Esophagus squamous epithelium (tissue), 5 donors: ENCODE measurements around the gene SNAI1. TPM values are rescaled to one million over a fixed set of nuclear protein-coding genes. Genes with fewer than 3 reads are reported as not detected.
A peak's percentile ranks its signal among the peaks of the same experiment; 100 is the strongest.

ENCODE experiments used
- DNase-seq: peaks from one replicate; lab custom pipeline; 2025; lab: John Stamatoyannopoulos, UW
- H3K27ac ChIP-seq, 4 donors: fragments of 200-600 bp; sonication (generic); one replicate each; pipeline ENCODE4 v1.5.1; 2016 to 2019; ENCODE audit warnings: mild to moderate bottlenecking in 1 of 4
- H3K27me3 ChIP-seq, 4 donors: fragments of 200-600 bp; sonication (generic); 1 replicate in 3 of 4; 2 replicates in 1 of 4; pipeline versions ENCODE4 v1.5.1 to v1.6.0; 2017 to 2021; ENCODE audit warnings: antibody characterized with exemption in 1 of 4
- H3K36me3 ChIP-seq, 3 donors: fragments of 200-600 bp; sonication (generic); one replicate each; pipeline ENCODE4 v1.5.1; 2016 to 2019
- H3K4me1 ChIP-seq, 3 donors: fragments of 200-600 bp; sonication (generic); one replicate each; pipeline ENCODE4 v1.5.1; 2017 to 2019
- H3K4me3 ChIP-seq, 4 donors: fragments of 200-600 bp; sonication (generic); 1 replicate in 3 of 4; 2 replicates in 1 of 4; pipeline ENCODE4 v1.5.1; 2016 to 2019; ENCODE audit warnings: mild to moderate bottlenecking in 2 of 4, moderate library complexity in 1 of 4
- H3K9me3 ChIP-seq, 3 donors: fragments of 200-600 bp; sonication (generic); one replicate each; pipeline ENCODE4 v1.5.1; 2016 to 2019
- POLR2A ChIP-seq, 4 donors: fragments of 450-650 bp; IDR thresholded peaks; one replicate each; pipeline ENCODE4 v1.6.1; 2017; ENCODE audit warnings: antibody characterized with exemption in 4 of 4, mild to moderate bottlenecking in 4 of 4, moderate library complexity in 3 of 4
- WGBS, 2 donors: methylation state at CpG; one replicate each; pipeline ENCODE4 v1.1.5; 2018; 5-methylcytosine and 5-hydroxymethylcytosine counted together
- intact Hi-C: fragments of 100-400 bp; cut with DNase I; formaldehyde crosslinking; loops from one replicate; pipeline ENCODE4 v1.15.0; 2022
- total RNA-seq, 4 donors: library from RNA; depleted of rRNA; stranded (reverse); fragments of >200 nt; gene quantifications; one replicate each; pipeline ENCODE4 v1.1.0, GENCODE V29; 2016
- TF ChIP-seq, protein P1 (sequence below), 6 experiments: fragments of 450-650 bp in 4 of 6; fragments of 200-600 bp in 2 of 6; sonication (generic) in 2 of 6; IDR thresholded peaks; one replicate each; pipeline ENCODE4 v1.5.1; 2016 to 2019; ENCODE audit warnings: antibody characterized with exemption in 6 of 6, mild to moderate bottlenecking in 4 of 6, moderate library complexity in 4 of 6
- donor health status: DM: yes; HTN: yes; CAD: no.

Gene SNAI1
- total RNA-seq, 4 donors from 2014 or later = 0.44 to 1.3 (median 0.75) TPM; not detected in 1

DNA sequence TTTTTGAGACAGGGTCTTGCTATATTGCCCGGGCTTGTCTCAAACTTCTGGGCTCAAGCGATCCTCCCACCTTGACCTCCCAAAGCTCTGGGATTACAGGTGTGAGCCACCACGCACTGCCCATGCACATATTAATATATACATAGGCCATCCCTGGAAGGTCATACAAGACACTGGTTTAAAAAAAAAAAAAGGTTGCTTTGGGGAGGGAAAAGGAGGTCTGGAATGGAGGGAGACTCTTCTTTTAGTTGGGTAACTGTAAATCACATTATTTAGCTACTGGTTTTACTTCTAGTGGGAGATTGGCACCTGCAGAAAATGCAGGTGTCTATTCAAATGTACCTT lies 4.1 kb upstream of the SNAI1 start:
- no peak for DNase-seq
- no peak for TF ChIP-seq POLR2A (IDR thresholded peaks at IDR 0.05)
- TF ChIP-seq, protein P1, sequence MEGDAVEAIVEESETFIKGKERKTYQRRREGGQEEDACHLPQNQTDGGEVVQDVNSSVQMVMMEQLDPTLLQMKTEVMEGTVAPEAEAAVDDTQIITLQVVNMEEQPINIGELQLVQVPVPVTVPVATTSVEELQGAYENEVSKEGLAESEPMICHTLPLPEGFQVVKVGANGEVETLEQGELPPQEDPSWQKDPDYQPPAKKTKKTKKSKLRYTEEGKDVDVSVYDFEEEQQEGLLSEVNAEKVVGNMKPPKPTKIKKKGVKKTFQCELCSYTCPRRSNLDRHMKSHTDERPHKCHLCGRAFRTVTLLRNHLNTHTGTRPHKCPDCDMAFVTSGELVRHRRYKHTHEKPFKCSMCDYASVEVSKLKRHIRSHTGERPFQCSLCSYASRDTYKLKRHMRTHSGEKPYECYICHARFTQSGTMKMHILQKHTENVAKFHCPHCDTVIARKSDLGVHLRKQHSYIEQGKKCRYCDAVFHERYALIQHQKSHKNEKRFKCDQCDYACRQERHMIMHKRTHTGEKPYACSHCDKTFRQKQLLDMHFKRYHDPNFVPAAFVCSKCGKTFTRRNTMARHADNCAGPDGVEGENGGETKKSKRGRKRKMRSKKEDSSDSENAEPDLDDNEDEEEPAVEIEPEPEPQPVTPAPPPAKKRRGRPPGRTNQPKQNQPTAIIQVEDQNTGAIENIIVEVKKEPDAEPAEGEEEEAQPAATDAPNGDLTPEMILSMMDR (IDR thresholded peaks at IDR 0.05) = no peak
- H3K27me3 ChIP-seq = peaks cover 0 to 34% (median 3%) of the 10 kb centered on the region in 4 donors
- no peak overlapping the region for H3K27ac ChIP-seq
- H3K36me3 ChIP-seq = no peaks in the 10 kb centered on the region
- H3K4me3 ChIP-seq = no peak overlapping the region
- peaks cover 8 to 34% (median 17%) of the 10 kb centered on the region in 3 donors for H3K4me1 ChIP-seq
- 0 to 74% methylated on average over 1 to 3 of the region's 3 CpGs for WGBS, 2 donors
- H3K9me3 ChIP-seq = no peaks in the 10 kb centered on the region
- intact Hi-C loops = loop anchor here (2.0 kb wide), 1 partner anchor 92 kb away; no protein-coding TSS in a partner anchor

DNA sequence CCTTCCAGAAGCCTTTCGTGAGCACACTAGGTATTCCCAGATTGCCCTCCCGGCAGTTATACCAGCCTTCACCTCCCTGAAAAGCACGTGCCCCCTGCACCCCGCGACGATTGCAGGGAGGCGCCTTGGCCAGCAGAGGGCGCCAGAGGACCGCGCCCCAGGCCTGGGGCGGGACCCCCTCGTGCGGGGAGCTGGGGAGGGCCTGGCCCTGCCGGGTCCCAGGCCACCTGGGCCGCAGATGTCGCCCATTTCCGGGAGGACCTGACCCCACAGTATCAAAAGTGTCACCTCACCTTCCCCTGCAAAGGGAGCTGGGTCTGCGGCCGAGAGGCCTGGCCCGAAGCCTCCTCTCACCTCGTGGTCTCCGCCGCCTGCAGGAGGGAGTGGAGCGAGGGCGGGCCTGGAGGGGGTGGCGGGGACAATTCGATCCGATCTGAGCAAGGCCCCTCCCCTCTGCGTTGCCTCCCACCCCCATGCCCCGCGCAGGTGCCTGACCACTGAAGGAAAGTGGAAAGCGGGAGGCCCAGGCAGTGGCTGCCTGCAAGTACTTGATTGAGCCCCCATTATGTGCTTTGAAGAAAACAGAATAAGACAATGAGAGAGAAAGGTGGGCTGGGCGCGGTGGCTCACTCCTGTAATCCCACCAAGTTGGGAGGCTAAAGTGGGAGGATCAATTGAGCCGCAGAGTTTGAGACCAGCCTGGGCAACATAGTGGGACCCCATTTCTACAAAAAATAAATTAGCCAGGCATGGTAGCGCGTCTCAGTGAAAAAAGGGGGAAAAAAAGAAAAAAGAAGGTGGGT lies 3.5 kb upstream of the SNAI1 start:
- intact Hi-C loops = loop anchor here (2.0 kb wide), 1 partner anchor 92 kb away; no protein-coding TSS in a partner anchor
- H3K4me3 ChIP-seq = peak overlapping the region in 3 of 4 donors; percentile 13 to 53 (median 32)
- H3K4me1 ChIP-seq = peaks cover 8 to 40% (median 21%) of the 10 kb centered on the region in 3 donors
- WGBS, 2 donors = 38 to 43% methylated on average over 10 to 17 of the region's 37 CpGs
- TF ChIP-seq, protein P1 (IDR thresholded peaks at IDR 0.05) = peak; percentile 98 to 100 (median 99)
- TF ChIP-seq POLR2A (IDR thresholded peaks at IDR 0.05) = no peak
- H3K27ac ChIP-seq = no peak overlapping the region
- no peaks in the 10 kb centered on the region for H3K9me3 ChIP-seq
- no peaks in the 10 kb centered on the region for H3K36me3 ChIP-seq
- DNase-seq = no peak
- peaks cover 0 to 34% (median 3%) of the 10 kb centered on the region in 4 donors for H3K27me3 ChIP-seq

DNA sequence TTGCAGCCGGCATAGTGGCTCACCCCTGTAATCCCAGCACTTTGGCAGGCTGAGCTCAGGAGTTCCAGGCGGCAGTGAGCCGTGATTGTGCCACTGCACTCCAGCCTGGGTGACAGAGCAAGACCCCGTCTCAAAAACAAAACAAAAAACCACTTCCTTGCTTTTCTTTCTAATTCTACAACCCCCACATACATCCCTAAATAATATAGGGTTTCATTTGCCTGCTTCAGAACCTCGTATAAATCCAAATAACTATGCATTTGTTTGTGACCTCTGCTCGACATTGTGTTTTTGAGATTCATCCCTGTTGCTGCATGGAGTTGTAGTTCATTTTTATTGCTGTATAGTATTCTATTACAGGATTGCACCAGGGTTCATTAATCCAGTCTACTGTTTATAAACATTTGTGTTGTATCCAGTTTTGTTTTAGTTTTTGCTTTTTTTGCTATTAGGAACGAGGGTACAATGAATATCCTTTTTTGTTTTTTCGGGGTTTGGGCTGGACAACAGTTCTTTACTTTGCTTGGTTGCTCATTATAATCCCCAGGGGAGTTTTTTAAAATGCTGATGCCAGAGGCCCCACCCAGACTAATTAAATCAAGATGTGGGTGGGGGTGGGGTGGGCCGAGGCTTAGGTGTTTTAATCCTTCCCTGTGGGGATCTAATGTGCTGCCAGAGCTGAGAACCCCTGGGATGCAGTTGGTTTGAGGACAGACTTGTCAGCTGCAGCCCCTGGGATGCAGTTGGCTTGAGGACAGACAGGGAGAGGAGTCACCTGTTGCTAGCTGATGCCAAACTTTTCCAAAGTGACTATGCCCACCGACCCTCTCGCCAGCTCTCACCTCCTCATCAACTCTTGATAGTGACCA lies 2.4 kb upstream of the SNAI1 start:
- H3K4me1 ChIP-seq = peaks cover 8 to 50% (median 30%) of the 10 kb centered on the region in 3 donors
- no peaks in the 10 kb centered on the region for H3K36me3 ChIP-seq
- 68 to 81% methylated on average over 10 to 11 of the region's 11 CpGs for WGBS, 2 donors
- H3K4me3 ChIP-seq = no peak overlapping the region
- peaks cover 0 to 34% (median 3%) of the 10 kb centered on the region in 4 donors for H3K27me3 ChIP-seq
- DNase-seq = no peak
- H3K27ac ChIP-seq = no peak overlapping the region
- H3K9me3 ChIP-seq = no peaks in the 10 kb centered on the region
- TF ChIP-seq, protein P1 (IDR thresholded peaks at IDR 0.05) = no peak
- no peak for TF ChIP-seq POLR2A (IDR thresholded peaks at IDR 0.05)
- intact Hi-C loops = loop anchor here (10.0 kb wide), 1 partner anchor 194 kb away; no protein-coding TSS in a partner anchor

DNA sequence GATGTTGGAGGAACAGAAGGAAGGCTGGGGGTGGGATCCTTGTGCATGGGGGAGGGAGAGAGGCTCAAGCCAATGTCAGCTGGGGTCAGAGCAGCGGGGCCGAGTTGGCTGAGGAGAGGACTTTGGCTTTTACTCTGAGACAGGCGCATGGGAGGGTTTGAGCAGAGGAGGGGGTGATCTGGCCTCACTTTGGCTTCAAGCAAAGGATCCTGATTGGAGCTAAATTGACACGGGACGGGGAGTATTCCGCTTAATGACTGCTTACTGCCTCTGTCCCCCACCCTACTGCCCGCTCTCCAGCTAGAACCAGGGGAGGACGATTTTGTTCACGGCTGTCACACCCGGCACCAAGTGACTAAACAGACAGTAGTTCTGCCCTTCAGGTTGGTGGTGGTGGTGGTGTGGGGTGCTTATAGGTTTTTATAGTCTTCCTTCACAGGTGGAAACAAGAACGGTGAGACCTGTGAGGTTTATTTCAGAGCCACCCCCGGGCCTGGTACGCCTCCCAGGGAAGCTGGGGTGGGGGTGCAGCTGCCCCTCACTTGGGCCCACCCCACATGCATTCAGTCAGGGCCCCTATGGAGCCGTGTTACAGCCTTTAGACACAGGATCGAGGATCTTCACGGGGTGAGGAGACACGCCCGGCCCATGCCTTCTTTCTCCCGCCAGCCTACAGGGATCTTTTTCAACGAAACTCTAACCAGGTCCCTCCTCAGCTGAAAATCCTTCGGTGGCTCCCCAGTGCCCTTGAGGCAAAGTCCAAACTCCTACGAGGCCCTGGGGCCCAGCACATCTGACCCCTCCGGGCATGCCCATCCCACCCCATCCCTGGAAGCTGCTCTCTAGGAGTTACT lies 1.3 kb upstream of the SNAI1 start:
- Histone ChIP-seq H3K27ac (peak overlapping the region in 3 of 4 donors; percentile 12 to 69 (median 20)), H3K4me1 (peaks cover 8 to 60% (median 31%) of the 10 kb centered on the region in 3 donors), H3K36me3 (no peaks in the 10 kb centered on the region), H3K27me3 (peaks cover 0 to 34% (median 3%) of the 10 kb centered on the region in 4 donors), H3K9me3 (no peaks in the 10 kb centered on the region), H3K4me3 (no peak overlapping the region)
- intact Hi-C loops = loop anchor here (10.0 kb wide), 1 partner anchor 193 kb away; no protein-coding TSS in a partner anchor
- 53 to 70% methylated on average over 10 to 16 of the region's 23 CpGs for WGBS, 2 donors
- TF ChIP-seq POLR2A (IDR thresholded peaks at IDR 0.05) = no peak
- TF ChIP-seq, protein P1 (IDR thresholded peaks at IDR 0.05) = no peak
- DNase-seq = no peak
